Lung (tissue), 12 donors: ENCODE results near the gene E2F8. TPM values are rescaled to one million over a fixed set of nuclear protein-coding genes. Genes with fewer than 3 reads are reported as not detected.

Source experiments
- ATAC-seq: fragments of 200-7000 bp; cut with Tn5 transposase; one replicate; pipeline ENCODE4 v1.9.1; 2020; ENCODE audit warnings: moderate number of reproducible peaks; ENCODE audit not compliant: insufficient read depth, low FRiP score
- DNase-seq, 3 donors: peaks; one replicate each; pipeline ENCODE4 v3.0.0-alpha.2; 2013 to 2017
- H3K27ac ChIP-seq, 2 donors: one replicate each; pipeline ENCODE4 v1.5.1; 2013; ENCODE audit warnings: mild to moderate bottlenecking in 2 of 2, moderate library complexity in 2 of 2, control low read depth in 1 of 2, inconsistent platforms in 1 of 2, low read depth in 1 of 2, low read length in 1 of 2
- H3K27me3 ChIP-seq, 3 donors: one replicate each; pipeline ENCODE4 v1.5.1; 2013; ENCODE audit warnings: low read length in 2 of 3; ENCODE audit not compliant: control insufficient read depth in 3 of 3, insufficient read depth in 3 of 3
- H3K36me3 ChIP-seq, 4 donors: one replicate each; pipeline ENCODE4 v1.5.1; 2013; ENCODE audit warnings: low read length in 4 of 4, mild to moderate bottlenecking in 1 of 4, moderate library complexity in 1 of 4; ENCODE audit not compliant: control insufficient read depth in 4 of 4, insufficient read depth in 4 of 4
- H3K4me1 ChIP-seq, 5 donors: one replicate each; pipeline ENCODE4 v1.5.1; 2013; ENCODE audit warnings: low read length in 5 of 5, mild to moderate bottlenecking in 2 of 5, moderate library complexity in 1 of 5; ENCODE audit not compliant: control insufficient read depth in 5 of 5, insufficient read depth in 5 of 5
- H3K4me3 ChIP-seq: one replicate; pipeline ENCODE4 v1.5.1; 2013; ENCODE audit warnings: mild to moderate bottlenecking, control low read depth, moderate library complexity
- H3K9ac ChIP-seq, 2 donors: one replicate each; pipeline ENCODE4 v1.5.1; 2013; ENCODE audit warnings: low read length in 2 of 2, control low read depth in 1 of 2; ENCODE audit not compliant: insufficient read depth in 1 of 2
- H3K9me3 ChIP-seq, 4 donors: one replicate each; pipeline ENCODE4 v1.5.1; 2013; ENCODE audit warnings: low read length in 3 of 4, mild to moderate bottlenecking in 1 of 4, moderate library complexity in 1 of 4; ENCODE audit not compliant: control insufficient read depth in 4 of 4, insufficient read depth in 3 of 4
- CTCF ChIP-seq: IDR thresholded peaks from 2 replicates; pipeline ENCODE4 v1.5.1; 2012; ENCODE audit warnings: mild to moderate bottlenecking; ENCODE audit errors: control extremely low read depth, extremely low read depth
- WGBS, 2 donors: extraction: QIAGEN DNeasy Blood & Tissue Kit; methylation state at CpG; one replicate each; pipeline ENCODE4 v1.1.7; 2013; 5-methylcytosine and 5-hydroxymethylcytosine counted together
- polyA plus RNA-seq, 2 donors: library from polyadenylated mRNA; stranded (reverse); fragments of 200-250 nt; gene quantifications; one replicate each; pipeline ENCODE4 v1.2.1, GENCODE V29; 2013
- total RNA-seq, 2 donors: library from RNA; depleted of rRNA in 1 of 2; stranded (reverse); fragments of >200 nt in 1 of 2; gene quantifications; one replicate each; pipeline ENCODE4 v1.2.1, GENCODE V29; 2014 to 2021
- donor health status: control.
- donor health status: control.
- donor health status: Bipolar disorder and iron deficiency.
- donor health status: healthy.
- donor health status: DM: yes; HTN: yes; CAD: no.

E2F8 gene
- total and polyA plus RNA-seq, 4 donors = 0.39 to 1.9 (median 1.0) TPM

DNA sequence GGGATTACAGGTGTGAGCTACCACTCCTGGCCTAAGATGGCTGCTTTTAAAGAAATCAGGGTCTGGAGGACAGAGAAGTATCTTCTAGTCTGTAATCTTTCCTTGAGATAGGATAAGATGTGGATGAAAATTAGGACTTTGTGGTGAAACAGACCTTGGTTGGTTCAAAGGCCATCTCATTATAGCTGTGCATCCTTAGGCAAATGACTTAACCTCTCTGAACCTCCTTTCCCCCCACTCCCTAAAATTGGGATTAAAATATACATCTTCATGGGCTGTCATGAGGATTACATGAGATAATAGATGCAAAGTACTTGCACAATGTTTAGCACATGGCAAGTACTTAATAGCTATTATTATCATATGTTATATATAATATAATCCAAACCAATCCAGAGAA, 10.8 kb upstream of the E2F8 start:
- Histone ChIP-seq H3K4me1 (no peaks in the 10 kb centered on the region), H3K4me3 (no peak overlapping the region), H3K27me3 (peaks cover 0 to 2% (median 0%) of the 10 kb centered on the region in 3 donors), H3K9ac (no peak overlapping the region), H3K9me3 (peaks cover 0 to 1% (median 0%) of the 10 kb centered on the region in 4 donors), H3K36me3 (no peaks in the 10 kb centered on the region), H3K27ac (no peak overlapping the region)
- TF ChIP-seq CTCF = no peak
- DNase-seq (no peak), ATAC-seq (no peak)

- peaks cover 0 to 17% (median 2%) of the 10 kb centered on the region in 3 donors for H3K27me3 ChIP-seq
- H3K36me3 ChIP-seq = no peaks in the 10 kb centered on the region
- DNase-seq (no peak), ATAC-seq (no peak)
- WGBS, 2 donors = 94 to 95% methylated on average over 1 of the region's 1 CpG
- H3K4me3 ChIP-seq = no peak overlapping the region
- no peak for TF ChIP-seq CTCF
- H3K4me1 ChIP-seq = peaks cover 0 to 11% (median 0%) of the 10 kb centered on the region in 5 donors
- H3K9ac ChIP-seq = no peak overlapping the region
- peaks cover 0 to 3% (median 0%) of the 10 kb centered on the region in 4 donors for H3K9me3 ChIP-seq
- H3K27ac ChIP-seq = no peak overlapping the region
Measured at GRCh38 chr11:19246816-19247215, 6.1 kb upstream of the E2F8 start.

DNA sequence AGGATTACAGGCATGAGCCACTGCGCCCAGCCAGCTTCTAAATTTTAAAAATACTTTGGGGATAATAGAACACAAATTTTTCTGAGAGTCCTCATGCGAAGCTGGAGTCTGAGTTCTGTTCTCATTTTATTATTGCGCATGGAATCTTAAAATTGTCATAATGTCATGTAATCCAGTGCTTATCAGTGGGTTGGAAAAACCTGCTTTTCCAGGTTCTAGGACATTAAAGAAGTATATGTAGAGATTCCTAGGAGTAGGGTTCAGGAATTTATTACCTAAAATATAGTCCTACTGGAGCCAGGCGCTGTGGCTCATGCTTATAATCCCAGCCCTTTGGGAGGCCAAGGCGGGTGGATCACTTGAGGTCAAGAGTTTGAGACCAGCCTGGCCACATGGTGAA, 4.6 kb upstream of the E2F8 start:
- Histone ChIP-seq H3K27ac (no peak overlapping the region), H3K9ac (no peak overlapping the region), H3K36me3 (no peaks in the 10 kb centered on the region), H3K4me1 (peaks cover 0 to 12% (median 0%) of the 10 kb centered on the region in 5 donors), H3K27me3 (peaks cover 2 to 17% (median 4%) of the 10 kb centered on the region in 3 donors), H3K4me3 (no peak overlapping the region), H3K9me3 (peaks cover 0 to 3% (median 0%) of the 10 kb centered on the region in 4 donors)
- TF ChIP-seq CTCF = no peak
- 87 to 94% methylated on average over 5 of the region's 5 CpGs for WGBS, 2 donors
- peak in 1 of 3 donors; percentile 33 for DNase-seq
- ATAC-seq = no peak

DNA sequence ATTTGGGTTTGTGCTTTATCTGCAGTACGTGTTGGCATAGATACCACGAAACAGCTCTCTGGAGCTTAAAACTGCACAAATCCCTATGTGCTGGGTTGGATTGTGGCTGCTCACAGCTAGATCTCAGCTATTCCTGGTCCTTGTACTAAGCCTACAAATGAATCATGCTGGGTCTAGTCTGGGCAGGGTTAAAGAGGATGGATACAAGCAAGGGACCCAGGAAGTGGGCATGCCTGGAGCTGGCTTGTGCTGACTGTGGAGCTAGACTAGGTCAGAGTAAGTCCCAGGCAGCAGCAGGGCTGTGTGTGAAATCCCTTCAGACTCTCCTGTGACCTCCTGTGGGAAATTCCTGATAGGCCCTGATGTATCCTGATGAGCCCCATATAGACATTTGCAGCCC, 3.9 kb upstream of the E2F8 start:
- ATAC-seq = no peak
- H3K4me1 ChIP-seq = peaks cover 0 to 13% (median 0%) of the 10 kb centered on the region in 5 donors
- TF ChIP-seq CTCF = no peak
- no peaks in the 10 kb centered on the region for H3K36me3 ChIP-seq
- H3K9ac ChIP-seq = no peak overlapping the region
- DNase-seq = no peak
- WGBS, 2 donors = 45 to 62% methylated on average over 2 of the region's 2 CpGs
- H3K27me3 ChIP-seq = peaks cover 2 to 17% (median 4%) of the 10 kb centered on the region in 3 donors
- peaks cover 0 to 3% (median 0%) of the 10 kb centered on the region in 4 donors for H3K9me3 ChIP-seq
- H3K4me3 ChIP-seq = no peak overlapping the region
- no peak overlapping the region for H3K27ac ChIP-seq
